ENCODE results near the gene GPX3. TPM values are rescaled to one million over a fixed set of nuclear protein-coding genes. Genes with fewer than 3 reads are reported as not detected.

The GPX3 gene
- total and polyA plus RNA-seq, 2 donors (not counting 3 experiments of a cell fraction or from before 2014, with no cell fraction given): 5.1 to 17.1 TPM

DNA sequence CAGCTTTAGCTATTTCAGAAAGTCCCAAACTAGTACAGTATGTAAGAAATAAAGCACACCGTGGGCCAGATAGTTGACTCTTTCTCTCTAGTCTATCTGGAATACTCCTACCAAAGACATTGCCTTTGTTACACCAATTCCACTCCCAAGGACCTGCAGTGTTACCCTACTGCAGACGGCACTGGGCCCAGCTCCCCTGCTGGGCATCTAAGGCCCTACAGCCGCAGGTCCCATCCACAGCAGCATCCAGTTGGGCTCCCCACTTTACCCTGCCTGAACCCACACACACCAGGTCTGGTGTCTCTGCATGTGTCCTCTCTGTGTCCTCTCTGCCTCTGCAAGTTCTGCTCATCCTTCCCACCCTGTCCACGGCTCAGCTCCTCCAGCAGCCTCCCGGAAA is 37.9 kb downstream of the GPX3 start:
- Histone ChIP-seq H4K20me1 (replicated peaks; ENCODE audit: control insufficient read depth, extremely low read depth, insufficient read depth, low read length) (no peaks in the 10 kb centered on the region), H3K4me2 (ENCODE audit: insufficient read depth, low read length) (no peak overlapping the region), H3K9me3 (replicated peaks; ENCODE audit: control insufficient read depth, insufficient read depth, low read length) (no peaks in the 10 kb centered on the region), H3K27ac (ENCODE audit: insufficient read depth, low read depth, low read length) (no peak overlapping the region), H3K4me3 (replicated peaks in 1 of 3; ENCODE audit: insufficient read depth in 1 of 3, low read depth in 1 of 3, low read length in 3 of 3) (no peak overlapping the region), H3K27me3 (ENCODE audit: control insufficient read depth in 2 of 2, insufficient read depth in 2 of 2, low read length in 2 of 2) (no peaks in the 10 kb centered on the region), H3K9me1 (replicated peaks; ENCODE audit: control insufficient read depth, extremely low read depth, insufficient read depth, low read length) (no peaks in the 10 kb centered on the region), H3K9ac (replicated peaks; ENCODE audit: extremely low read depth, insufficient read depth, low read length) (no peak overlapping the region), H3K79me2 (ENCODE audit: control insufficient read depth, insufficient read depth, low read length) (no peaks in the 10 kb centered on the region), H3K4me1 (ENCODE audit: control insufficient read depth, extremely low read depth, insufficient read depth, low read length) (peaks cover 16% of the 10 kb centered on the region), H2AFZ (ENCODE audit: low read depth, low read length) (no peak overlapping the region), H3K36me3 (ENCODE audit: control insufficient read depth in 2 of 2, extremely low read depth in 1 of 2, insufficient read depth in 2 of 2, low read length in 2 of 2) (peaks cover 3 to 45% of the 10 kb centered on the region in 2 experiments)
- no peak for DNase-seq (ENCODE audit: low read depth, low spot score)
- TF ChIP-seq, protein P1, sequence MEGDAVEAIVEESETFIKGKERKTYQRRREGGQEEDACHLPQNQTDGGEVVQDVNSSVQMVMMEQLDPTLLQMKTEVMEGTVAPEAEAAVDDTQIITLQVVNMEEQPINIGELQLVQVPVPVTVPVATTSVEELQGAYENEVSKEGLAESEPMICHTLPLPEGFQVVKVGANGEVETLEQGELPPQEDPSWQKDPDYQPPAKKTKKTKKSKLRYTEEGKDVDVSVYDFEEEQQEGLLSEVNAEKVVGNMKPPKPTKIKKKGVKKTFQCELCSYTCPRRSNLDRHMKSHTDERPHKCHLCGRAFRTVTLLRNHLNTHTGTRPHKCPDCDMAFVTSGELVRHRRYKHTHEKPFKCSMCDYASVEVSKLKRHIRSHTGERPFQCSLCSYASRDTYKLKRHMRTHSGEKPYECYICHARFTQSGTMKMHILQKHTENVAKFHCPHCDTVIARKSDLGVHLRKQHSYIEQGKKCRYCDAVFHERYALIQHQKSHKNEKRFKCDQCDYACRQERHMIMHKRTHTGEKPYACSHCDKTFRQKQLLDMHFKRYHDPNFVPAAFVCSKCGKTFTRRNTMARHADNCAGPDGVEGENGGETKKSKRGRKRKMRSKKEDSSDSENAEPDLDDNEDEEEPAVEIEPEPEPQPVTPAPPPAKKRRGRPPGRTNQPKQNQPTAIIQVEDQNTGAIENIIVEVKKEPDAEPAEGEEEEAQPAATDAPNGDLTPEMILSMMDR (IDR thresholded peaks at IDR 0.05; ENCODE audit: extremely low read depth in 1 of 2, insufficient read depth in 1 of 2, low read depth in 1 of 2, low read length in 2 of 2): peak in 1 of 2 donors; percentile 4
- no peak for TF ChIP-seq MYC (IDR thresholded peaks at IDR 0.05; ENCODE audit: low read depth, low read length)
- FAIRE-seq: no peak
- intact Hi-C loops (cut with micrococcal nuclease) (no loop called here), dilution Hi-C loops (cut with MboI; ENCODE audit: extremely low pct_ligation_motif_present, low sequenced_read_pairs) (no loop called here)
- no TSS peak for BruUV-seq (replicated peaks)
- POLR2A ChIA-PET: no interaction called here
- CTCF ChIA-PET: interaction anchor here (0.8 to 6.7 kb wide), 9 partner anchors 10 to 181 kb away, joined by 3 to 45 read pairs (median 4); no protein-coding TSS in a partner anchor

GRCh38 chr5:151058891-151059489 is 38.6 kb downstream of the GPX3 start:
- no peaks in the 10 kb centered on the region for H4K20me1 ChIP-seq (replicated peaks; ENCODE audit: control insufficient read depth, extremely low read depth, insufficient read depth, low read length)
- FAIRE-seq (no peak), DNase-seq (ENCODE audit: low read depth, low spot score) (no peak)
- no peaks in the 10 kb centered on the region for H3K9me1 ChIP-seq (replicated peaks; ENCODE audit: control insufficient read depth, extremely low read depth, insufficient read depth, low read length)
- H3K4me2 ChIP-seq (ENCODE audit: insufficient read depth, low read length): no peak overlapping the region
- H3K9me3 ChIP-seq (replicated peaks; ENCODE audit: control insufficient read depth, insufficient read depth, low read length): no peaks in the 10 kb centered on the region
- H3K27me3 ChIP-seq (ENCODE audit: control insufficient read depth in 2 of 2, insufficient read depth in 2 of 2, low read length in 2 of 2): no peaks in the 10 kb centered on the region
- intact Hi-C loops (cut with micrococcal nuclease) (no loop called here), dilution Hi-C loops (cut with MboI; ENCODE audit: extremely low pct_ligation_motif_present, low sequenced_read_pairs) (no loop called here)
- no TSS peak for BruUV-seq (replicated peaks)
- H3K27ac ChIP-seq (ENCODE audit: insufficient read depth, low read depth, low read length): no peak overlapping the region
- ChIA-PET CTCF (interaction anchor here (1.1 to 6.7 kb wide), 8 partner anchors 10 to 180 kb away, joined by 3 to 45 read pairs (median 4); no protein-coding TSS in a partner anchor), POLR2A (no interaction called here)
- TF ChIP-seq POLR2AphosphoS5 (IDR thresholded peaks at IDR 0.05; ENCODE audit: insufficient read depth, low read depth, low read length) (no peak), GATA2 (IDR thresholded peaks at IDR 0.05; ENCODE audit: insufficient read depth, insufficient read length, low read depth, low read length) (no peak), POLR2A (IDR thresholded peaks at IDR 0.05; ENCODE audit: low read depth, low read length) (no peak), JUN (IDR thresholded peaks at IDR 0.05; ENCODE audit: borderline replicate concordance, insufficient read depth, insufficient read length, low read depth) (no peak), MAX (IDR thresholded peaks at IDR 0.05; ENCODE audit: insufficient read depth, insufficient read length) (no peak), MYC (IDR thresholded peaks at IDR 0.05; ENCODE audit: low read depth, low read length) (no peak), EZH2 (IDR thresholded peaks at IDR 0.05; ENCODE audit: borderline replicate concordance, low read depth, low read length, severe bottlenecking) (no peak)
- TF ChIP-seq, protein P1 (IDR thresholded peaks at IDR 0.05; ENCODE audit: extremely low read depth in 1 of 2, insufficient read depth in 1 of 2, low read depth in 1 of 2, low read length in 2 of 2): no peak
- no peaks in the 10 kb centered on the region for H3K79me2 ChIP-seq (ENCODE audit: control insufficient read depth, insufficient read depth, low read length)
- no peak overlapping the region for H3K9ac ChIP-seq (replicated peaks; ENCODE audit: extremely low read depth, insufficient read depth, low read length)
- H2AFZ ChIP-seq (ENCODE audit: low read depth, low read length): no peak overlapping the region
- H3K4me3 ChIP-seq (replicated peaks in 1 of 3; ENCODE audit: insufficient read depth in 1 of 3, low read depth in 1 of 3, low read length in 3 of 3): no peak overlapping the region
- H3K36me3 ChIP-seq (ENCODE audit: control insufficient read depth in 2 of 2, extremely low read depth in 1 of 2, insufficient read depth in 2 of 2, low read length in 2 of 2): peaks cover 3 to 40% of the 10 kb centered on the region in 2 experiments
- H3K4me1 ChIP-seq (ENCODE audit: control insufficient read depth, extremely low read depth, insufficient read depth, low read length): peaks cover 23% of the 10 kb centered on the region

Data from endothelial cell of umbilical vein (primary cell).